Breast epithelium (tissue), 4 donors: ENCODE data around the gene SLC24A2. TPM values are rescaled to one million over a fixed set of nuclear protein-coding genes. Genes with fewer than 3 reads are reported as not detected.

Experiments used
- DNase-seq, 2 donors: peaks; one replicate each; pipeline ENCODE4 v3.0.0-alpha.2; 2019; ENCODE audit warnings: low spot score in 2 of 2
- H3K27ac ChIP-seq, 2 donors: fragments of 200-600 bp; sonication (generic) in 1 of 2; one replicate each; pipeline ENCODE4 v1.5.1; 2016 to 2019; ENCODE audit warnings: mild to moderate bottlenecking in 1 of 2
- H3K27me3 ChIP-seq, 2 donors: fragments of 200-600 bp; sonication (generic) in 1 of 2; one replicate each; pipeline versions ENCODE4 v1.5.1 to v1.6.0; 2017 to 2019; ENCODE audit warnings: control low read depth in 1 of 2, mild to moderate bottlenecking in 1 of 2
- H3K36me3 ChIP-seq: fragments of 200-600 bp; one replicate; pipeline ENCODE4 v1.5.1; 2019
- H3K4me1 ChIP-seq, 2 donors: fragments of 200-600 bp; sonication (generic); one replicate each; pipeline ENCODE4 v1.5.1; 2016 to 2019; ENCODE audit warnings: control low read depth in 1 of 2
- H3K4me3 ChIP-seq, 3 donors: fragments of 200-600 bp; sonication (generic); 1 replicate in 2 of 3; 2 replicates in 1 of 3; pipeline ENCODE4 v1.5.1; 2016 to 2019; ENCODE audit warnings: mild to moderate bottlenecking in 3 of 3, moderate library complexity in 2 of 3
- H3K9me3 ChIP-seq, 2 donors: fragments of 200-600 bp; sonication (generic) in 1 of 2; one replicate each; pipeline ENCODE4 v1.5.1; 2016 to 2019; ENCODE audit warnings: control low read depth in 1 of 2
- CTCF ChIP-seq, 3 donors: fragments of 450-650 bp; IDR thresholded peaks; one replicate each; pipeline ENCODE4 v1.5.1; 2016 to 2017; ENCODE audit warnings: antibody characterized with exemption in 3 of 3, mild to moderate bottlenecking in 3 of 3, moderate library complexity in 3 of 3
- POLR2A ChIP-seq: fragments of 450-650 bp; IDR thresholded peaks from one replicate; pipeline ENCODE4 v1.6.1; 2016; ENCODE audit warnings: antibody characterized with exemption, mild to moderate bottlenecking, moderate library complexity
- POLR2AphosphoS5 ChIP-seq, 3 donors: sonication (generic); formaldehyde crosslinking; IDR thresholded peaks; one replicate each; pipeline ENCODE4 v1.6.1; 2017; ENCODE audit warnings: antibody characterized with exemption in 3 of 3
- intact Hi-C: fragments of 100-400 bp; cut with DNase I; formaldehyde crosslinking; loops from one replicate; pipeline ENCODE4 v1.15.1; 2023; ENCODE audit warnings: low total_unique reads
- total RNA-seq, 3 donors: library from RNA; depleted of rRNA; stranded (reverse); fragments of >200 nt; gene quantifications; one replicate each; pipeline ENCODE4 v1.1.0, GENCODE V29; 2016

The SLC24A2 gene
- total RNA-seq, 3 donors from 2014 or later: 0.66 TPM; not detected in 2

GRCh38 chr9:19741178-19741577, 47.7 kb downstream of the SLC24A2 start:
- TF ChIP-seq POLR2AphosphoS5 (IDR thresholded peaks at IDR 0.05): no peak
- TF ChIP-seq POLR2A: no peak
- TF ChIP-seq CTCF (IDR thresholded peaks at IDR 0.05): no peak
- Histone ChIP-seq H3K27ac (no peak overlapping the region), H3K27me3 (no peaks in the 10 kb centered on the region), H3K36me3 (peaks cover 4% of the 10 kb centered on the region), H3K4me1 (no peaks in the 10 kb centered on the region), H3K4me3 (no peak overlapping the region), H3K9me3 (no peaks in the 10 kb centered on the region)
- intact Hi-C loops: no loop called here
- no peak for DNase-seq
